ENCODE measurements around the gene KMT2C.
"Not testable (repeated sequence)": the region's sequence is repeated elsewhere in the genome, so short reads cannot be mapped to it uniquely, and the experiment has no call there.

Gene KMT2C

DNA sequence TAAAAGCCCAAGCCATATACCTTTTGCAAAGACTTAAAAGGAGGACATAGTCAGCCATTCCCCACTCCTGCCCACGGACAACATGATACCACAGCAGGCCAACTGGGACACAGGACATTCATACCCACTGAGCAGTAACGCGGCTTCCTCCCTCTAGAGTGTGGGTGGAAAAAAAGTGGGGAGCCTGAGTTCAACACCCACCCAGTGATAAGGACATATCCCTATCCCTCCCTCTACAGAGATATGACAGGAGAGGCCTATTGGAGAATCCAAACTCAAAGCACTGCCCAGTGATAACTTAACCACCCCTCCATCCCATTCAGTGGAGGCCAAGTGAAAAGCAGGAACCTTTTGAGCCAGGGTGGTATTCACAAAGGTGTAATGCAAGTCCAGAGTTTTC lies 148.8 kb downstream of the KMT2C start:
- H3K27ac Mint-ChIP-seq; H3K27me3 Mint-ChIP-seq (ENCODE audit: low read depth); H3K4me3 Mint-ChIP-seq; H3K9me3 Mint-ChIP-seq; H3K4me1 Mint-ChIP-seq (ENCODE audit: low read depth): not testable (repeated sequence)
- H3K36me3 Mint-ChIP-seq (ENCODE audit: low read depth), result peaks cover 16% of the 10 kb centered on the region

DNA sequence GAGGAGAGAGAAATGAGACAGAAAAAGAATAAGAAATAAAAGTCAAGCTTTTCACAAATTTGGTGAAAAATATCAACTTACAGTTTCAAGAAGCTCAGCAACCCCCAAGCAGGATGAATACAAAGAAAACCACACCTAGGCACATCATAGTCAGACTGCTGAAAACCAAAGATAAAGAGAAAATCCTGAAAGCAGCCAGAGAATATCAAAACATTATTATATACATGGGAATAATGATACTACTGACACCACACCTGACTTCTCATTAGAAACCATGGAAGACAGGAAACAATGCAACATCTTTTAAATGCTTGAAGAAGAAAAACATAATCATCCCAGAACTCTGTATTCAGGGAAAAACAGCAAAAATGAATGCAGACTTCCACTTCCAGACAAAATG lies 149.6 kb downstream of the KMT2C start:
- H3K36me3 Mint-ChIP-seq (ENCODE audit: low read depth), result peaks cover 14% of the 10 kb centered on the region
- H3K4me3 Mint-ChIP-seq; H3K4me1 Mint-ChIP-seq (ENCODE audit: low read depth); H3K9me3 Mint-ChIP-seq; H3K27ac Mint-ChIP-seq; H3K27me3 Mint-ChIP-seq (ENCODE audit: low read depth): not testable (repeated sequence)

DNA sequence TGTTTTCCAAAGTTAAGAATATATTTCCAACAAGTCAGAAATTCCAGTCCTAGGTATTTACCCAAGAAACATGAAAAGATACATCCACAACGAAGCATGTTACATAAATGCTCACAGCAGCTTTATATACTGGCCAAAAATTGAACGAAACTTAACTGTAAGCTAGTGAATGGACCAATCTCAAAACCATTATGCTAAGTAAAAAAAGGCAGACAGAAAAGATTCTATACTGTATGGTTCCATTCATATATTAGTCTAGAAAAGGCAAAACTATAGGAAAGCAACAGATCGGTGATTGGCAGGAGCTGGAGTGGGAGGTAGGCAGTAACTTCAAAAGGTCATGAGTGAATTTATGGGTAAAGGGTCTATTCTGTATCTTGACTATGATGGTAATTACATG lies 150.8 kb downstream of the KMT2C start:
- not testable (repeated sequence) for H3K4me3 Mint-ChIP-seq; H3K27me3 Mint-ChIP-seq (ENCODE audit: low read depth); H3K9me3 Mint-ChIP-seq; H3K4me1 Mint-ChIP-seq (ENCODE audit: low read depth); H3K27ac Mint-ChIP-seq
- peaks cover 12% of the 10 kb centered on the region for H3K36me3 Mint-ChIP-seq (ENCODE audit: low read depth)

DNA sequence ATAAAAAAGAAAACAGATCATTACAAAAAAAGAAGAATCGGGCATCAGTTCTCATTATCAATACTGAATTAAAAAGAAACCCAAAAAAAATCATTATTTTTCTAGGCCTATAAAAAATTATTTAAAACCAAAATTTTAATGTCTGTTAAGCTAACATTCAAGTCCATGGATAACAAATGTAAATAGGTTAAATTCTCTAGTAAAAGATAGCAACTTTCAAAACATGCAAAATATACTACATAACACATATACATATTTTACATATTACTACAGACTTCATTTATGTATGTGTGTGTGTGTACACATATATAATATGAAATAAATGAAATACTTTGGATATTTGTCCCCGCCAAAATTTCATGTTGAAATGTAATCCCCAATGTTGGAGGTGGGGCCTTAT lies 158.1 kb downstream of the KMT2C start:
- H3K27ac Mint-ChIP-seq; H3K27me3 Mint-ChIP-seq (ENCODE audit: low read depth); H3K36me3 Mint-ChIP-seq (ENCODE audit: low read depth); H3K4me3 Mint-ChIP-seq; H3K4me1 Mint-ChIP-seq (ENCODE audit: low read depth); H3K9me3 Mint-ChIP-seq: not testable (repeated sequence)

DNA sequence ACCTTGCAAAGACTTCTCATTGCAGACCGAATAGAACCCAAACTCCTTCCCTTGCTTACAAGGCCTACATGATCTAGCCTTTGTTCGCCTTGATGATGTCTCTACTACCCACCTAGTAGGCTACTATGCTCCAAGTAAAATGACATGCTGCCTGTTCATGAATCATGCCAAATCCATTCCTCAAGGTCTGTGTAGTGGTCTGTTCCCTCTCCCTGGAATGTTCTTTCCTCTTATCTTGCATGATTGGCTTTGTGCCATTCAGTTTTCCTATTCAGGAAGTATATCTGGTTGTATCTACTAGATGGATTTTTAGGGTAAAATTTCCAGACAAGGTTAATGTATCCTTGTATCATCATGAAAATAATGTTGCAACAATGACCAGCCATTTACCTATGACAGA lies 165.4 kb downstream of the KMT2C start:
- H3K27ac Mint-ChIP-seq; H3K4me1 Mint-ChIP-seq (ENCODE audit: low read depth); H3K9me3 Mint-ChIP-seq; H3K27me3 Mint-ChIP-seq (ENCODE audit: low read depth); H3K36me3 Mint-ChIP-seq (ENCODE audit: low read depth); H3K4me3 Mint-ChIP-seq: not testable (repeated sequence)

DNA sequence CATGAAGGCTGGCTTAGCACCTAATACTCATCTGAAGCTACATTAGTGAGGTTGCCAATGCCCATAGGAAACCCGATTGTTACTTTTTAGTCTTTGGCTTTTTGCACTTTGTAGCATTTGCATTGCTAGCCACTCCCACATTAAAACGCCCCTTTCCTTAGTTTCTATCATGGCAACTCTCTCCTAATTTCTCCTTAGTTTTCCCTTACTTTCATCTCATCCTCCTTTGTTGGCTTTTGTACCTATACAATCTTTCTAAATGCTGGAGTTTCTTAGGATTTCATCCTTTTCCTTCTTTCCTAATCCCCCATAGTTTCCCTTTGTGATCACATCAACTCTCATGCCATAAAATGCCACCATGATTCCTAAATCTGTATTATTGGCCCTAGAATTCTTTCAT lies 168.9 kb downstream of the KMT2C start:
- not testable (repeated sequence) for H3K4me1 Mint-ChIP-seq (ENCODE audit: low read depth); H3K9me3 Mint-ChIP-seq; H3K4me3 Mint-ChIP-seq; H3K27me3 Mint-ChIP-seq (ENCODE audit: low read depth); H3K27ac Mint-ChIP-seq
- peaks cover 14% of the 10 kb centered on the region for H3K36me3 Mint-ChIP-seq (ENCODE audit: low read depth)

DNA sequence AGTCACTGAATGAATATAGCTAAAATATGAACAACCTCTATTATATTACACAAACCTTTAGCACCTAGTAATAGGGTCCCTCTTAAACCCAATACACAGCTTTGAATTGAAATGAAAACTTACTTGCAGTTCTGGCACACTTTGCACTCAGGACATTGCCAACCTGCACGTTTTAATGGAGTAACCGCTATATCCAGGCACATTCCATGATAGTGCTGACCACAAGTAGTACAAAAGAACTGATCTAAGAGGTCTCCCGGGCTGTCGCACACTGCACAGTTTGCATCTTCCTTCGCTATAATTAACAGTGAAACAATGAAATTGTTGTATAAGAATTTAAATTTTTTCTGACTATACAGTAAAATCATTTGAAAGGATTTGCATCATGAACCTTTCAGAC lies 170.9 kb downstream of the KMT2C start:
- H3K27ac Mint-ChIP-seq; H3K9me3 Mint-ChIP-seq; H3K4me3 Mint-ChIP-seq; H3K4me1 Mint-ChIP-seq (ENCODE audit: low read depth); H3K27me3 Mint-ChIP-seq (ENCODE audit: low read depth): not testable (repeated sequence)
- peaks cover 15% of the 10 kb centered on the region for H3K36me3 Mint-ChIP-seq (ENCODE audit: low read depth)

DNA sequence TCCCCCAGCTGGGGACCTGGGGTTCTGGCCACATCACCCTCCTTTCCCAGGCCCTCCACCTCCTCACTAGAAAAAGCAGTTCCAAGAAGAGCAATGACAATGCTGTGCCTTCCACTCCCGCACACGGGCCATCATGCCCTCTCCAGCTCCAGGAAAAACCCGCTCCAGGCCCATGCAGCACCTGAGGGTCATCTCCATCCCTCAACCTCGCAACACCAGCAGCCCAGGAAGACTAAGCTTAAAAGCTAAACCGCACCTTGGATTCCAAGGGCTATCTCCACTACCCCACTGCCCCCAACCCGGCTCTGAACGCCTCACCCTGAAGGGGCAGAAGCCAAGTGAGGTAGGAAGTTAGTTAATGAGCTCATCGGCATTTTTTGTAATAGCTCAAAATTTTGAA lies 173.7 kb downstream of the KMT2C start:
- H3K4me3 Mint-ChIP-seq; H3K27ac Mint-ChIP-seq; H3K27me3 Mint-ChIP-seq (ENCODE audit: low read depth); H3K9me3 Mint-ChIP-seq; H3K4me1 Mint-ChIP-seq (ENCODE audit: low read depth): not testable (repeated sequence)
- H3K36me3 Mint-ChIP-seq (ENCODE audit: low read depth), result peaks cover 11% of the 10 kb centered on the region

DNA sequence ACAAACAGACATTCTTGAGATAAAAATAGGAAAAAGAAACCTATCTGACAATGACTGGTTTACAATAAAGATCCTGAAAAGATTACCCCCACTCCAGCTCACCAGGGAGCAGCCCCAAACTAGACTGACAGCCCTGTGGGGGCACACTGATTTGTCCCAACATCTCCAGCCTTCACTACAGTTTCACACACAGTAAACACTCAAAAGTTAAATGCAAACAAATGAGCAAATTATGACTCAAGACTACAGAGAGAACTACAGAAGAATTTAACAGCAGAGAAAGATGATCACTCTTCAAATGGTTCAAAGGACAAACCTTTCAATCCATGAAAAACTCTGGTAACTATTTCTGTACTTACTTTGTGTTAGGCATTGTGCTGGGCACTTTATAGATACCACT lies 176.2 kb downstream of the KMT2C start:
- not testable (repeated sequence) for H3K4me3 Mint-ChIP-seq; H3K4me1 Mint-ChIP-seq (ENCODE audit: low read depth); H3K27ac Mint-ChIP-seq; H3K27me3 Mint-ChIP-seq (ENCODE audit: low read depth); H3K9me3 Mint-ChIP-seq
- H3K36me3 Mint-ChIP-seq (ENCODE audit: low read depth), result peaks cover 13% of the 10 kb centered on the region

DNA sequence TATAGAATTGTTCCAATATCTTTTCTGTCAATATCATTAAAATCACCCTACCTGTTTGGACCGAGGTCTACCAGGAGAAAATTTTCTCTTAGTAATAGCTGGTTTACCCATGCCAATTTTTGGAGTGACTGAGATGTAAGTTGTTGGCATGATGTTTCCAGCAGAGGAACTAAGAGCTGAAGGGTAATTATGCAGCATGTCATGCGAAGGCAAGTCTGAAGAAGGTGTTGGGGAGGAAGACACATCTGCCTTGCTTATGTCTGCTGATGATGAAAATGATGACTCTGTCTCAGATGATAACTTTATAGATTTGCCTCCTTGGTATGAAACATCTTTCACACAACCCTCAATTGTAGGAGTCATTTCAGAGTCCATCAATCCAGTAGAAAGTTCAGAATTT lies 188.0 kb downstream of the KMT2C start:
- not testable (repeated sequence) for H3K9me3 Mint-ChIP-seq; H3K4me1 Mint-ChIP-seq (ENCODE audit: low read depth); H3K27ac Mint-ChIP-seq; H3K4me3 Mint-ChIP-seq; H3K27me3 Mint-ChIP-seq (ENCODE audit: low read depth)
- peaks cover 14% of the 10 kb centered on the region for H3K36me3 Mint-ChIP-seq (ENCODE audit: low read depth)

DNA sequence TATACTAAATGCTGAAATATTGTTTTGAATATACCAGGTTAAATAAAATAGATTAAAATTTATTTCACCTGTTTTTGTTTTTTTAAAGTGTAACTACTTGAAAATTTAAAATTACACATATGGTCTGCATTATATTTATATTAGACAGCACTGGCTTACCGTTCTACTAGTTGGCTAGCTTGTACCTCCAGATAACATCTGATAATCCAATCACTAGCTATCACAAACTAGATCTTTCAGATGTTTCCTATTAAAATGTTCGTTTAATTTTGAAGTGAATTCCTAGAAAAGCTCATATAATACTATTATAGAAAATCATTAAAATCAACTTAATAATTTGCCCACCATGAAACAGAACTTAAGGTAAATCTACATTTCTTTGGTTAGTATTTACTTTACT lies 190.4 kb downstream of the KMT2C start:
- not testable (repeated sequence) for H3K4me3 Mint-ChIP-seq; H3K9me3 Mint-ChIP-seq; H3K27ac Mint-ChIP-seq; H3K4me1 Mint-ChIP-seq (ENCODE audit: low read depth); H3K27me3 Mint-ChIP-seq (ENCODE audit: low read depth)
- peaks cover 11% of the 10 kb centered on the region for H3K36me3 Mint-ChIP-seq (ENCODE audit: low read depth)

DNA sequence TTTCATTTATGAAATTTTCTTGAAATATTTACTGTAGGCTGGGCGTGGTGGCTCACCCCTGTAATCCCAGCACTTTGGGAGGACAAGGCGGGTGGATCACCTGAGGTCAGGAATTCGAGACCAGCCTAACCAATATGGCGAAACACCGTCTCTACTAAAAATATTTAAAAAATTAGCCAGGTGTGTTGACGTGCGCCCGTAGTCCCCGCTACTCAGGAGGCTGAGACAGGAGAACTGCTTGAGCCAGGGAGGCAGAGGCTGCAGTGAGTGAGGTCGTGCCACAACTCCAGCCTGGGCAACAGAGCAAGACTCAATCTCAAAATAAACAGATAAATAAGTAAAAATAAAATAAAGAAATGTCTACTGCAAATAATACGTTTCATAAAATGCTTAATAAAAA lies 192.3 kb downstream of the KMT2C start:
- H3K27me3 Mint-ChIP-seq (ENCODE audit: low read depth); H3K4me3 Mint-ChIP-seq; H3K27ac Mint-ChIP-seq; H3K9me3 Mint-ChIP-seq; H3K4me1 Mint-ChIP-seq (ENCODE audit: low read depth); H3K36me3 Mint-ChIP-seq (ENCODE audit: low read depth): not testable (repeated sequence)

DNA sequence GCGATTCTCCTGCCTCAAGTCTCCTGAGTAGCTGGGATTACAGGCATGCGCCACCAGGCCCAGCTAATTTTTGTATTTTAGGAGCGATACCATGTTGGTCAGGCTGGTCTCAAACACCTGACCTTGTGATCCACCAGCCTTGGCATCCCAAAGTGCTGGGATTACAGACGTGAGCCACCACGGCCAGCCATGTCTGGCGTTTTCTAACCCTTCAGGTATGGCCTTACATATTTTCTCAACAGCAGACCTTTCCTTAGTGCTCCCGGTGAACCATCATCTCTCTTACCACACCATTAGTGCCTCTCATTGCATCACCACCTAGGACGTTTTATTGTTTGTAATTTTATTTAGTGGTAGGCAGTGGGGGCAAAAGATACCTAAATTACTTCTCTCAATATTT lies 194.5 kb downstream of the KMT2C start:
- not testable (repeated sequence) for H3K27me3 Mint-ChIP-seq (ENCODE audit: low read depth); H3K27ac Mint-ChIP-seq; H3K4me3 Mint-ChIP-seq; H3K36me3 Mint-ChIP-seq (ENCODE audit: low read depth); H3K9me3 Mint-ChIP-seq; H3K4me1 Mint-ChIP-seq (ENCODE audit: low read depth)

DNA sequence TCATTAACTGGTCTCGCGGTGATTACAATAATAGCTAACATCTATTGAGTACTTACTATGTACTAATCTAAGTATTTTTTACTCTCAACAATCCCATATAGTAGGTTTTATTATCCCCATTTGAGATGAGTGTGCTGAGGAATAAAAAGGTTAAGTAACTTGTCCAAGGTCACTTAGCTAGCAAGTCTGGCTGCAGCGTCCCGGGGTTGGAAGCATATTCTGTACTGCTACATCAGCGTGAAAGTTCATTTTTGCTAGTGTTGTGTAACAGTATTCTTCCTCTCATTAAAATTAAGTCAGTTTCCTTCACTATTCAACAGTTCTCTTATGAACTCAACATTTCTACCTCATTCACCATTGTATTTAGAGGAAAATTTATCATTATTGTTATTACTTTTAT lies 199.5 kb downstream of the KMT2C start:
- not testable (repeated sequence) for H3K9me3 Mint-ChIP-seq; H3K4me1 Mint-ChIP-seq (ENCODE audit: low read depth); H3K27ac Mint-ChIP-seq; H3K27me3 Mint-ChIP-seq (ENCODE audit: low read depth); H3K4me3 Mint-ChIP-seq
- peaks cover 11% of the 10 kb centered on the region for H3K36me3 Mint-ChIP-seq (ENCODE audit: low read depth)

DNA sequence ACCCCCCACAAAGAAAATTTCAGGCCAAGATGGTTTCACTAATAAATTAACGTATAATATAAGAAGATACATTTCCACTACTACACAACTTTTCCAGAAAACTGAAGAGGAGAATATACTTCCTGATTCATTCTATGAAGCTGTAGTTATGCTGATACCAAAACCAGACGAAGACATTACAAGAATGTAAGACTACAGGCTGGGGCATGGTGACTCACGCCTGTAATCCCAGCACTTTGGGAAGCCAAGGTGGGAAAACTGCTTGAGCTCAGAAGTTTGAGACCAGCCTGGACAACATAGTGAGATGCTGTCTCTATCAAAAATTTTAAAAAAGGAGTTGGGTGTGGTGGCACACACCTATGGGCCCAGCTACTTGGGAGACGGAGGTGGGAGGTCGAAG lies 201.4 kb downstream of the KMT2C start:
- H3K36me3 Mint-ChIP-seq (ENCODE audit: low read depth); H3K4me1 Mint-ChIP-seq (ENCODE audit: low read depth); H3K9me3 Mint-ChIP-seq; H3K4me3 Mint-ChIP-seq; H3K27ac Mint-ChIP-seq; H3K27me3 Mint-ChIP-seq (ENCODE audit: low read depth): not testable (repeated sequence)

DNA sequence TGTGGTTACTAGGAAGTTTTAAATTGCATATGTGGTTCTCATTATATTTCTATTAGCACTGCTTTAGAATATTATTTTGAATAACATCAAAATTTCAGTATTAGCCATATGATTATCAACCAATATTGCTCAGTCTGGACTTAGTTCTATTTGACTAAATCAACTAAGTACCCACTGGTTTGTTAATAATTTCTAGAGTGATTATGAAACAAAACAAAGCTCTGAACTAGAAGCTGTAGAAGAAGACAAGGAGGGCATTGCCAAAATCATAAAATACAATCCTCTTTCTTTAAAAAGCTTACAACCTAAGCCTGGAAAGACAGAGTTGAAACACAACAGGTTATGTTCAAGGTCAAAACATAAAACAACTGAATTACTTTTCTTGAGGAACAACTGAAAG lies 204.7 kb downstream of the KMT2C start:
- Mint-ChIP-seq H3K4me1 (ENCODE audit: low read depth) (no peaks in the 10 kb centered on the region), H3K36me3 (ENCODE audit: low read depth) (peaks cover 17% of the 10 kb centered on the region), H3K27me3 (ENCODE audit: low read depth) (no peaks in the 10 kb centered on the region), H3K27ac (no peak overlapping the region), H3K9me3 (no peaks in the 10 kb centered on the region), H3K4me3 (no peak overlapping the region)

DNA sequence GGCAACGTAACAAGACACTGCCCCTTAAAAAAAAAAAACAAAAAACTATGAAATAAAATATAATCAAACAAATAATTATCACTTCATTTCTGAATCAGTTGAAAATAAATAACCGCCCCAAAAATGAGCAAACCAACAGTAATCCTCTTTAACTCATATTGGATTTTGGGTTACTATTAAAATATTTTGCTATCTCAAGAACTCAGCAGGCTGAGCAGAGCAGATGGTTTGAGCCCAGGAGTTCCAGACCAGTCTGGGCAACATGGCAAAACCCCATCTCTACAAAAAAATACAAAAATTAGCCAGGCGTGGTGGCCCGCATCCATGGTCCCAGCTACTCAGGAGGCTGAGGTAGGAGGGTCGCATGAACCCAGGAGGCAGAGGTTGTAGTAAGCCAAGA lies 216.2 kb downstream of the KMT2C start:
- peaks cover 16% of the 10 kb centered on the region for H3K36me3 Mint-ChIP-seq (ENCODE audit: low read depth)
- H3K27me3 Mint-ChIP-seq (ENCODE audit: low read depth); H3K9me3 Mint-ChIP-seq; H3K4me3 Mint-ChIP-seq; H3K4me1 Mint-ChIP-seq (ENCODE audit: low read depth); H3K27ac Mint-ChIP-seq: not testable (repeated sequence)
